ENCODE data around the gene TTC29. TPM values are rescaled to one million over a fixed set of nuclear protein-coding genes. Genes with fewer than 3 reads are reported as not detected.
"Not testable (repeated sequence)": the region's sequence is repeated elsewhere in the genome, so short reads cannot be mapped to it uniquely, and the experiment has no call there.

The TTC29 gene
- total RNA-seq, 1 donor from 2014 or later = not detected

GRCh38 chr4:146890301-146890700, 55.4 kb downstream of the TTC29 start:
- intact Hi-C loops (cut with DNase I) = no loop called here

GRCh38 chr4:146883070-146883469, 62.6 kb downstream of the TTC29 start:
- DNase-seq (ENCODE audit: low spot score) = no peak
- no peak for ATAC-seq
- intact Hi-C loops (cut with DNase I) = no loop called here

More at GRCh38 chr4:146890301-146890700, 55.4 kb downstream of the TTC29 start:
- DNase-seq (ENCODE audit: low spot score) = no peak
- no peak for ATAC-seq

GRCh38 chr4:146857298-146857697, 88.4 kb downstream of the TTC29 start:
- ATAC-seq = no peak
- intact Hi-C loops (cut with DNase I) = no loop called here

DNA sequence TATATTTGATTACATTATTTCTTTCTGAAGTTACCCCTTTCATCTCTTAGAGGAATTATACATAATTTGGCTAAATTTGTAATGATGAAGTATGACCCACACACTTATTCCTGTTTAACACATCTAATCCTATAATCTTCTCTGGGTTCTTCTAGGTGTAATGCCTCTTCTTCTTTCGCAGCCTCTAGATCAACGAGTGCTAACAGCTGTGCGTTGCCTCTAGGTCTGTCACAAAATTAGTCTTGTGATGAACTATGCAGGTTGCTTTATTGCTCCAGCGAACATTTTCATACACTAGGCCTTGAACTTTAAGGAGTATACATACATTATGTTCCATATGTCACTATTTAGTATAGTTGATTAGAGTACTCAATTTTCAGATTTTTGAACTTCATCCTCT, 89.9 kb downstream of the TTC29 start:
- intact Hi-C loops (cut with DNase I) = no loop called here
- DNase-seq (ENCODE audit: low spot score) (no peak), ATAC-seq (no peak)

More at GRCh38 chr4:146857298-146857697, 88.4 kb downstream of the TTC29 start:
- DNase-seq (ENCODE audit: low spot score) = no peak

DNA sequence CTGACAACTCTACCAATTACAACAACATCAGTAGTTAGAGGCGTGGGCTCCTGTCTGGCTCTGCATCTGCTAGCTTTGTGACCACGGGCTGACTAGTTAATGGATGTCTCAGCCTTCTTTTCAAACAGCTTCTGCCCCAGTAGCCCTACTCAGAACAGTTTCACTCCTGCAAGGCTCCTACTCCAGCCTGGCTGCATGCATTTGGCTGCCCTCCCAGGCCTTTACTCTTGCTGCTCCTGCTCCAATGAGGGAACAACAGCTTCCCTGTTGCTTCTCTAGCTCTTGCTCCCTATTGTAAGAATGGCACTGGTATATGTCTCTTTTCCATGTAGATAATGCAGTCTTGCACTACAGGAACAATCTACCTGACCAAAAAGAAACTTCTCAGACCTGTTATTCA, 93.3 kb downstream of the TTC29 start:
- ATAC-seq (no peak), DNase-seq (ENCODE audit: low spot score) (no peak)
- intact Hi-C loops (cut with DNase I) = no loop called here

DNA sequence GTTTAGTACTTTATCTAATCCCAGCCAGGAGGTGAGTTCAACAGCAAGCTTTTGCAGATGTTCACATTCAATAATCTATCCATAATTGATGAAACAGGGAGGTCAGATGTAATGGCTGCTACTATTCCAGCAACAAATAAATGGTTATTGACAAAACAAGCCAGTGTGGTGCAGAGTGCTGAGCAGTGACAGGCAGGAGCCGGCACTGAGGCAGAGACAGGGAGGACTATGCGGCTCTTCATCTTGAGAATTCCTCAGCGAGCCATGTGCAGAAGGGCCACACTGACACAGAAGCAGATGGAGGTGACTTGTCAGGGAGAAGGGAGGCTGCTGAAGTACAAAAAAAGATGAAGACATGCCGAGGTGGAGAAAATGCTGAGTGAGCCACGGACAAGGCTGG, 98.3 kb downstream of the TTC29 start:
- ATAC-seq (no peak), DNase-seq (ENCODE audit: low spot score) (no peak)
- intact Hi-C loops (cut with DNase I) = no loop called here

DNA sequence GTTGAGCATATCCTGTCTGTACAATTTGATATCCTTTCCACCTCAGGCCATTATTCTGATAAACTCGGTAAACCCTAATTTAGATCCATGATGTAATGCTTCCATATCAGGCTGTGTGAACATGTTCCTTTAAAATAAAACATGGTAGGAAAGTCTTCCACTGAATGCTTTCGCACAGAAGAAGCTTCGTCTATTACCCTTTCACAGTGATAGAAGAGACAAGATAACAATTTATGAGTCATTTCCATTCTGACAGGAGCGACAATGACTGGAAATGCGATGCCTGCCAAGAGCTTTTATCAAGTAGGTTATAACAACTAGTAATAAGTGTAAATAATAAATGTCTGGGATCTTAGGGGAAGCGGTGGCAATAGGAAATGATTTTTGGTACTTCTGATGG, 98.8 kb downstream of the TTC29 start:
- DNase-seq (ENCODE audit: low spot score) (no peak), ATAC-seq (no peak)
- intact Hi-C loops (cut with DNase I) = no loop called here

GRCh38 chr4:146844761-146845160, 100.9 kb downstream of the TTC29 start:
- ATAC-seq = no peak

DNA sequence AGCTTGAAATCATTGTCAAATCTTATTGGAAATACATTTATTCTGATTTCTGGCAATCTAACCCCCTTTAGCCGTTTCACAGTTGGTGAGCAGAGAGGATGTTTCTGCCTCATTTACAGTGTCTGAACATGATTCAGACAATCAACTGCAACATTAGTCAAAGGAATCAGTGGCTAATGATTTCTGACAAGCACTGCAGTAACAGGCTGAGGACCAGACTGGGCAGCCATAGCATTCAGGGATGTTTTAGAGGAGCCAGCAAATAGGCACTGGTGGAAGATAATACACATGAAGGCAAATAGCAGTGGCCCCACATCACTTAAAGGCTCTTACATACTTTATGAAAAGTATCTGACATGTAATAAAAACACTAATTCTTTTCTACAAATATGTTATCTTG, 102.8 kb downstream of the TTC29 start:
- intact Hi-C loops (cut with DNase I) = no loop called here
- DNase-seq (ENCODE audit: low spot score) (no peak), ATAC-seq (no peak)

More at GRCh38 chr4:146844761-146845160, 100.9 kb downstream of the TTC29 start:
- intact Hi-C loops (cut with DNase I) = no loop called here
- no peak for DNase-seq (ENCODE audit: low spot score)

DNA sequence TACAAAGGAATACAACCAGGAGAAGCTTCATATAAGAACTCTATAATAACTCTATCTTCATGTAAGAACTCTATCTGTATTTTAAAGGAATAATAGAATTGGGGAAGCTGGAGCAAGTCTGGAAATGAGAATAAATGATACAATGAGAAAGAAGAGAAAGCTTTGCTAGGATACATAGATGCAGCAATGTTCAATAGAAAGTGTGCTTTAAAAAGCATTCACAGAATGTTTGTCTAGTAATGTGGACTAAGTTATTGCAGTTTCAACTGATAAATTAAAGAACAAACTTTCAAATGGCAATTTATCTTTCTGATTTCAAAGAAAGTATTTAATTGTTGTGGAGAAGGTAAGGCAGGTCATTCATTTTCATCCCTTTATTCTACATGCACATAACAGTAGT, 104.9 kb downstream of the TTC29 start:
- intact Hi-C loops (cut with DNase I) = no loop called here
- DNase-seq (ENCODE audit: low spot score) = no peak
- ATAC-seq = no peak

- intact Hi-C loops (cut with DNase I) = no loop called here
- ATAC-seq (no peak), DNase-seq (ENCODE audit: low spot score) (no peak)
These were observed 110.6 kb downstream of the TTC29 start for GRCh38 chr4:146835096-146835495.

DNA sequence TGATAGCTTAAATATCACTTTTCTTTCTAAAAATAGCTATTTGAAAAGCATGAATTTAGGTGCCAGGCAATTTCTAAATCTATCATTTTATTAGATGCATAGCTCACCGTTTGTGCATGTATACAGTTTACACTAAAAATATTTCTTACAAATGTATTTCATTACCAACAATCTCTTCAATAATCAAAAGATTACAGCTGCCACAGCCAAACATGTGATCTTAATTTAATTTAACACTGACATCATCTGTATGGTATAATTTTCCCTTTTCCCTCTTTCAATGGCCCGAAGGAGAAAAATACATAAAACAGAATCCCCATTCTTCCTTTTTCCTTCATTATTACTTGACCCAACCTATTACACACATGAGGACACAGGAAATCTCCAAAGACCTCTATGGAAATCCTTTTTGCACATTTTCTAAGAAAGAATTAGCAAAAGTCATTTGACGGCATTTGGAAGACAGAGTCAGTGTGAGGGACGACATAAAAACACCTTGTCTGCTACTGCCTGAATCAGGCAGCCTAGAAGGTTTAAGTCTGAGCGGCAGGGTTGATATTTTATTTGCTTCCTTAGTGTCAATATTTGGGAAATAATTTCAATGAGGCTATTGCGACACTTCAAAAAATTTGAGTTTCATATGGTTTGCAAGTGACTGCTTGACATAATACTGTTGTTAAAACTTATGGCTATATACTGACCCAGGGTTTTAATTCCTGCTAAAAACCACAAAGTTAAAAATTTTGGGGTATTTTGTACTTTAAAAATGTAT, 111.2 kb downstream of the TTC29 start:
- ATAC-seq (no peak), DNase-seq (ENCODE audit: low spot score) (no peak)
- intact Hi-C loops (cut with DNase I) = no loop called here

DNA sequence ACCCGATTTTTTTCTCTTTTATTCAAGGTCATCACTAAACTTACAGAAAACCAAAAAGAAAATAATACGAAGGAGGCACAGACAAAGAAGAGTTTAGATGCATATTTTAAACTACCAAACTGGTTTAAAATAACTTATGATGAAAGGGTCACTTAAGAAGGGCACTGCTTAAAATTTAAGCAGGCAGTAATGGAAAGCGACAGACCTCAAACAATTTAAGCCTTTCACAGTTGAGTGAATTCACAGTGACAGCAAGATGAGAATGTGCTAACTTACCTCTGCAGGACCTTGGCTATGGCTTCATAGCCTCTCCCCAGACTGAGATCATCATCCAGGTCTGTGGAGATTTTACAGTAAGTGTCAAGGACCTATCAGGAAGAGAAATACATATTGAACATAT, 112.1 kb downstream of the TTC29 start:
- ATAC-seq = no peak
- intact Hi-C loops (cut with DNase I) = no loop called here
- no peak for DNase-seq (ENCODE audit: low spot score)

- ATAC-seq; DNase-seq (ENCODE audit: low spot score); intact Hi-C loops (cut with DNase I): not testable (repeated sequence)
These were observed 122.7 kb downstream of the TTC29 start for GRCh38 chr4:146822980-146823379.

DNA sequence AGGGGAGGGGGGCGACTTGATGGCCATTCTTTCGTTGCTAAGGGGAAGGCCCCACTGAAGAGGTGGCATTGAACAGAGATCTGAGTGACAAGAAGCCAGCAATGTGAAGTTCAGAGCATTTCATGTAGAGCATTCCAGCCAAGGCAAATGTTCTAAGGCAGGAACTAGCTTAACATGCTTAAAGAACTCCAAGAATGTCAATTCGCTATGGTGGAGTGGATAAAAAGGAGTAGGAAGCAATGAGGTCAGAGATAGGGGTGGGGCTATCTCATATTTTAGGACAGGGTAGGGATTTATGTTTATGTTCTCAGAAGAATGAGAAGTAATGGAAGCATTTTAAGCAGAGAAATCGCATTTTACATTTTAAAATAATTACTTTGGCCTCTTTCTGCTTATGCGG, 130.9 kb downstream of the TTC29 start:
- DNase-seq (ENCODE audit: low spot score) (no peak), ATAC-seq (no peak)
- intact Hi-C loops (cut with DNase I) = no loop called here

DNA sequence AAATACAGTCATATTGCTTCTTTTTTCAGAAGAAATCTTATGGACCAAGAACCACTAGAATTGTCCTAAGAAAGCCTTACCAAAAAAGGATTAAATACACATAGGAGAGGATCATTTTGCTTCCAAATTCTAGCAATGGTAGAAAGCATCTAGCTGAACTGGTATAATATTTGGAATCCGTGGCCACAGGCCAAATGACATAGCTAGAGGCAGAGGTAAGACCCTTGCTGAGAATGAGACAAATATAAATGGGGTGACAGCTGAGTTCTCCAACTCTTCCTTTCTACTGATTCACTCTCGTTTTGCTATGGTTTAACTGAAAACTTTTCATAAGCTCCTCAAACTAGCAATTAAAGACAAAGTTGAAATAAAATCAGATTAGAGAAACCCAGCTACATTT, 150.0 kb downstream of the TTC29 start:
- intact Hi-C loops (cut with DNase I) = no loop called here
- ATAC-seq (no peak), DNase-seq (ENCODE audit: low spot score) (no peak)

DNA sequence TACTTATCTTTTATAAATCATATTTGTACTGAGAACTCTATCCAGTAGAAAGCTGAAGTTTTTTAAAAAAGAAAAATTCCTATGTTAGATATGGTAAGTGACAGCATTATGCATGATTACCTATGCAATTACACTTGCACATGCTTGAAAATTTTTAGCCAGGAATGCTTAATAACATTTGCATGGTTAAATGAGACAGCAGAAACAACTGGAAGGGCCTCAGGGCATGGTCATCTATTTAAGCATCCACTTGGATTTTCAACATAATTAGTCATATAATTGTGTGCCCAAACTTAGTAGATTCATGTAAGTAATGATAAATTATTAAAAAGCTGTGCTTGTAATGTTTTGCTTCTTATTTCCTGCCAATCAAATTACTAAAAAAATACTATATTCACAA, 151.9 kb downstream of the TTC29 start:
- intact Hi-C loops (cut with DNase I) = no loop called here
- no peak for ATAC-seq
- no peak for DNase-seq (ENCODE audit: low spot score)

DNA sequence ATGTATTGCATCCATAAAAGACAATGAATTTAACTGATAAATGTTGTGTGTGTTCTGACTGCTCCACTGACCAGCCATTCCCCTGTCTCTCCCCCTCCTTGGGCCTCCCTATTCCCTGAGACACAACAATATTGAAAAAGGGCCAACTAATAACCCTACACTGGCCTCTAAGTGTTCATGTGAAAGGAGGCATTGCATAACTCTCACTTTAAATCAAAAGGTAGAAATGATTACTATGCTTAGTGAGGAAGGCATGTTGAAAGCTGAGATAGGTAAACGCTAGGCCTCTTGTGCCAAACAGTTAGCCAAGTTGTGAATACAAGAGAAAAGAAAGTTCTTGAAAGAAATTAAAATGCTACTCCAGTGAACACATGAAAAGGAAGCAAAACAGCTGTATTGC, 154.2 kb downstream of the TTC29 start:
- no peak for ATAC-seq
- no peak for DNase-seq (ENCODE audit: low spot score)

DNA sequence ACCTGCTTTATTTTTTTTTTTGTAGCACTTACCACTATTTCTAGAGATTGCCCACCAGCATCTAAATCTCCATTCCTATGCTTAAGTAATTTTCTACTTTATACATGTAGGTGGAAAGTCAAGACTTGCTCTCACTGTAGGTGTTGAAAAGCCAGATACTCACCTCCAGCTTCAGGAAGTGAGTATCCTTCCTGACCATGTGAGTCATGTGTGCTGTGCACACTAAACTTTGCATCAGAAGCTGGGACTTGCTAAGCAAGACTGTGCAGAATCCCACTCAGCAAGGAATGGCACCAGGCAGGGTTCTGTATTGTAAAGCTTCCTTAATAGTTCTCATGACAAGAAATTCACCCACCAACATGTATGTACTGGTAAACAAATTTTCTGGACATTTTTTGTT, 155.1 kb downstream of the TTC29 start:
- ATAC-seq = no peak
- DNase-seq (ENCODE audit: low spot score) = no peak
- intact Hi-C loops (cut with DNase I) = no loop called here

More for the DNA sequence above, 154.2 kb downstream of the TTC29 start:
- intact Hi-C loops (cut with DNase I) = no loop called here

GRCh38 chr4:146787731-146788130, 157.9 kb downstream of the TTC29 start:
- intact Hi-C loops (cut with DNase I) = no loop called here
- ATAC-seq (no peak), DNase-seq (ENCODE audit: low spot score) (no peak)

DNA sequence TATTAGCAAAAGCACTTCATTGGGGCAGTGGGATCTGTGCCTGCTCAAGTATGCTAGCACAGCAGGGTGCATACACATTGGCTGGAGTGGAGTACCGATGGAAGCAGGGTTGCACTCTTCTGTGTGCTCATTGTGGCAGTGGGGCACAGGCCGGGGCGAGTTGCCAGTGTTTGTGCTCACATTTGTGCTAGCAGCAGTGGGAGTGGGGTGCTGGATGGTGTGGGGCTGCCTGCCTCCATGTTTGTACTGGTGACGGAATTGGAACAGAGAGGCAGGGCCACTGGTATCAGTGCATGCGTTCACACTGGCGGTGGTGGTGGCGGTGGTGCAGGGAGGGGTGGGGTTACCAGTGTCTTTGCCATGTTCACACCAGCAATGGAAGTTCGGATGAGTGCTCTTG, 169.0 kb downstream of the TTC29 start:
- DNase-seq (ENCODE audit: low spot score) (no peak), ATAC-seq (no peak)
- intact Hi-C loops (cut with DNase I) = no loop called here
